HepG2 (cell line): ENCODE results near the gene SH2D2A. TPM values are rescaled to one million over a fixed set of nuclear protein-coding genes. Genes with fewer than 3 reads are reported as not detected.

ENCODE experiments used
- FLYWCH1 ChIP-seq: sonication (generic); formaldehyde crosslinking; IDR thresholded peaks from 2 replicates; pipeline ENCODE4 v1.8.1; 2023; ENCODE audit warnings: mild to moderate bottlenecking, missing genetic modification reagents
- FOXK1 ChIP-seq: sonication (generic); formaldehyde crosslinking; IDR thresholded peaks from 2 replicates; pipeline ENCODE4 v1.4.0; 2020; ENCODE audit warnings: low read depth, missing genetic modification reagents, borderline replicate concordance
- HOXA5 ChIP-seq: sonication (generic); formaldehyde crosslinking; IDR thresholded peaks from 2 replicates; pipeline ENCODE4 v1.4.0; 2020; ENCODE audit warnings: missing genetic modification reagents
- MBD4 ChIP-seq: IDR thresholded peaks from 2 replicates; pipeline ENCODE4 v1.6.1; 2012; ENCODE audit warnings: low read length, inconsistent platforms, borderline replicate concordance
- MEF2D ChIP-seq: sonication (generic); formaldehyde crosslinking; IDR thresholded peaks from 2 replicates; pipeline ENCODE4 v1.5.1; 2020; ENCODE audit warnings: mild to moderate bottlenecking, missing genetic modification reagents
- MEIS1 ChIP-seq: sonication (generic); formaldehyde crosslinking; IDR thresholded peaks from 2 replicates; pipeline ENCODE4 v1.9.0; 2021; ENCODE audit warnings: mild to moderate bottlenecking, missing genetic modification reagents, moderate library complexity, borderline replicate concordance
- PCBP1 ChIP-seq: fragments of 200-400 bp; formaldehyde crosslinking; IDR thresholded peaks from 2 replicates; pipeline ENCODE4 v1.6.1; 2017; ENCODE audit warnings: mild to moderate bottlenecking, low read depth, low read length, borderline replicate concordance
- PHF8 ChIP-seq: sonication (generic); formaldehyde crosslinking; IDR thresholded peaks from 2 replicates; pipeline ENCODE4 v1.5.0; 2020; ENCODE audit warnings: missing genetic modification reagents
- RFX1 ChIP-seq: fragments of 450-650 bp; IDR thresholded peaks from 2 replicates; pipeline ENCODE4 v1.6.1; 2017
- SNAI1 ChIP-seq: sonication (generic); formaldehyde crosslinking; IDR thresholded peaks from 2 replicates; pipeline ENCODE4 v1.5.0; 2020; ENCODE audit warnings: mild to moderate bottlenecking, missing genetic modification reagents, borderline replicate concordance
- TCF12 ChIP-seq, 2 experiments: fragments of 450-650 bp in 1 of 2; sonication (generic) in 1 of 2; formaldehyde crosslinking in 1 of 2; IDR thresholded peaks; 2 replicates each; pipeline versions ENCODE4 v1.6.1 to v1.8.0; 2017 to 2022; ENCODE audit warnings: antibody characterized with exemption in 1 of 2, mild to moderate bottlenecking in 1 of 2, missing genetic modification reagents in 1 of 2, moderate library complexity in 1 of 2
- XBP1 ChIP-seq: sonication (generic); formaldehyde crosslinking; IDR thresholded peaks from 2 replicates; pipeline ENCODE4 v1.5.0; 2020; ENCODE audit warnings: missing genetic modification reagents
- ZFP1 ChIP-seq: IDR thresholded peaks from 2 replicates; pipeline ENCODE4 v1.6.1; 2016
- ZGPAT ChIP-seq: IDR thresholded peaks from 2 replicates; pipeline ENCODE4 v1.6.1; 2016; ENCODE audit warnings: mild to moderate bottlenecking
- ZNF10 ChIP-seq: sonication (generic); formaldehyde crosslinking; IDR thresholded peaks from 2 replicates; pipeline ENCODE4 v1.4.0; 2020; ENCODE audit warnings: mild to moderate bottlenecking, low read depth, missing genetic modification reagents, borderline replicate concordance
- ZNF138 ChIP-seq: sonication (generic); formaldehyde crosslinking; IDR thresholded peaks from 2 replicates; pipeline ENCODE4 v1.5.0; 2020; ENCODE audit warnings: mild to moderate bottlenecking, low read depth, missing genetic modification reagents
- ZNF224 ChIP-seq: sonication (generic); formaldehyde crosslinking; IDR thresholded peaks from 2 replicates; pipeline ENCODE4 v1.5.0; 2020; ENCODE audit warnings: mild to moderate bottlenecking, missing genetic modification reagents
- ZNF225 ChIP-seq: sonication (generic); formaldehyde crosslinking; IDR thresholded peaks from 2 replicates; pipeline ENCODE4 v1.4.0; 2020; ENCODE audit warnings: mild to moderate bottlenecking, missing genetic modification reagents
- ZNF256 ChIP-seq: sonication (generic); formaldehyde crosslinking; conservative IDR thresholded peaks from 2 replicates; pipeline ENCODE4 v1.4.0; 2020; ENCODE audit warnings: missing genetic modification reagents
- ZNF263 ChIP-seq: sonication (generic); formaldehyde crosslinking; IDR thresholded peaks from 2 replicates; pipeline ENCODE4 v1.4.0; 2020; ENCODE audit warnings: missing genetic modification reagents
- ZNF569 ChIP-seq: sonication (generic); formaldehyde crosslinking; IDR thresholded peaks from 2 replicates; pipeline ENCODE4 v1.5.0; 2020; ENCODE audit warnings: mild to moderate bottlenecking, missing genetic modification reagents, moderate library complexity, borderline replicate concordance
- ZNF678 ChIP-seq: sonication (generic); formaldehyde crosslinking; IDR thresholded peaks from 2 replicates; pipeline ENCODE4 v1.4.0; 2020; ENCODE audit warnings: mild to moderate bottlenecking, missing genetic modification reagents
- ZNF792 ChIP-seq: IDR thresholded peaks from 2 replicates; pipeline ENCODE4 v1.6.1; 2016
- ZNF841 ChIP-seq: sonication (generic); formaldehyde crosslinking; IDR thresholded peaks from 2 replicates; pipeline ENCODE4 v1.8.1; 2023; ENCODE audit warnings: missing genetic modification reagents, borderline replicate concordance
- polyA plus RNA-seq, 8 experiments: library from polyadenylated mRNA; depleted of rRNA in 3 of 8; stranded (reverse) in 7 of 8; unstranded in 1 of 8; fragments of >200 nt; fragmentation: Illumina TruSeq in 4 of 8; extraction: Trizol in 4 of 8; gene quantifications; 2 replicates each; pipeline versions ENCODE4 v1.2.1 to v1.2.3, GENCODE V29; 2011 to 2016; ENCODE audit warnings: low read depth in 4 of 8, missing spikeins in 1 of 8, mixed read lengths in 1 of 8; ENCODE audit not compliant: insufficient read depth in 1 of 8
- total RNA-seq, 5 experiments: library from RNA; depleted of rRNA; stranded (reverse); fragments of >200 nt; fragmentation: Illumina TruSeq; extraction: Trizol; gene quantifications; 2 replicates each; pipeline ENCODE4 v1.2.3, GENCODE V29; 2016; ENCODE audit warnings: low read depth in 1 of 5
- TF ChIP-seq, protein P1 (sequence below): sonication (generic); formaldehyde crosslinking; IDR thresholded peaks from 2 replicates; pipeline ENCODE4 v1.5.0; 2020; ENCODE audit warnings: mild to moderate bottlenecking, low read depth, missing genetic modification reagents, borderline replicate concordance
- TF ChIP-seq, protein P2 (sequence below): sonication (generic); formaldehyde crosslinking; IDR thresholded peaks from 2 replicates; pipeline ENCODE4 v1.4.0; 2020; ENCODE audit warnings: mild to moderate bottlenecking, missing genetic modification reagents
- TF ChIP-seq, protein P3 (sequence below): sonication (generic); formaldehyde crosslinking; IDR thresholded peaks from 2 replicates; pipeline ENCODE4 v1.5.0; 2020; ENCODE audit warnings: missing genetic modification reagents

SH2D2A gene
- total and polyA plus RNA-seq, 2 of the 13 experiments (the other 11 are each of a cell fraction or from before 2014, with no cell fraction given) = 0.57 to 0.73 TPM

DNA sequence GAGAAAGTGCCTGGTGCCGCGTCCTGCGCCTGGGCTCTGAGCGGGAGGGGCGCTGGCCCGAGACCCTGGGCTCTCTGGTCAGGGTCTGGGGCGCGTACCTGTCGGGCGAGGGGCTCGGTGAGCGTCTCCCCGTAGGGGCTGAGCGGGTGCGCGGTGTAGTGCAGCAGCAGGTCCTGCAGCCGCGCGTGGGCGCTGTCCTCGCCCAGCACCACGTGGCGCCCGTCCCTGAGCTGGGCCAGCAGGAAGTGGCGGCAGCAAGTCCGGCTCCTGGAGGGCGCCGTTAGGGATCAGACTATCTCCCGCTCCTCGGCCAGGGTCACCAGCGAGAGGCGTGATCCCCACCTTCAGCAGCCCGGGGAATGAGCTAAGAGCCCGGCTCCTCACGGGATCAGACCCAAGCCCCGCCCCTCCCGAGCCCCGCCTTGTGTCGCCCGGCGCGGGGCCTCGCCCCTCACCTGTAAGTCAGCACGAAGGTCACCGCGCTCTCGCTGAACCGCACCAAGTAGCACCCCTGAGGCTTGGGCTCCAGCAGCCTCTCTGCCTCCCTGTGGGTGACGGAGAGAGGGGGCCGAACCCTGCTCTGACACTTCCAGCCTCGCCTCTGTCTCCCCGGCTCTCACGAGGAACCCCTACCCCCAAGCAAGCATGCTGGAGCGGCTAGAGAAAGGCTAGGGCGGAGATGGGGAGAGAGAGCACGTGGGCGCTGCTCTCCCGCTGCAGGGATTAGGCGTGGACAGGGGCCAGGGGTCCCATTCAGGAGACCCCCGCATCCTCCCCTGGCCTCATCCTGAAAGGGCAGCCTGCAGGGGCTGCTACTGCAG lies 2.7 kb downstream of the SH2D2A start (continued):
- TF ChIP-seq MEIS1 = peak; percentile 85; the same call in 1 of the 2 replicates
- no peak; the same call in 1 of the 2 replicates for TF ChIP-seq SNAI1 (CRISPR knock-in tag)
- TF ChIP-seq ZNF224 = peak; percentile 67; the same call in 1 of the 2 replicates
- TF ChIP-seq, protein P1, sequence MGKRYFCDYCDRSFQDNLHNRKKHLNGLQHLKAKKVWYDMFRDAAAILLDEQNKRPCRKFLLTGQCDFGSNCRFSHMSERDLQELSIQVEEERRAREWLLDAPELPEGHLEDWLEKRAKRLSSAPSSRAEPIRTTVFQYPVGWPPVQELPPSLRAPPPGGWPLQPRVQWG (CRISPR knock-in tag) = no peak
- no peak for TF ChIP-seq ZNF569 (CRISPR knock-in tag)
- peak; percentile 90; the same call in 1 of the 2 replicates for TF ChIP-seq HOXA5 (CRISPR knock-in tag)
- TF ChIP-seq ZNF792 (CRISPR knock-in tag) = peak; percentile 91
- no peak for TF ChIP-seq XBP1 (CRISPR knock-in tag)
- TF ChIP-seq ZNF841 = no peak
- TF ChIP-seq ZNF678 (CRISPR knock-in tag) = peak; percentile 85; the same call in 1 of the 2 replicates
- TF ChIP-seq MEF2D (CRISPR knock-in tag) = peak; percentile 75; the same call in 1 of the 2 replicates
- TF ChIP-seq, protein P2, sequence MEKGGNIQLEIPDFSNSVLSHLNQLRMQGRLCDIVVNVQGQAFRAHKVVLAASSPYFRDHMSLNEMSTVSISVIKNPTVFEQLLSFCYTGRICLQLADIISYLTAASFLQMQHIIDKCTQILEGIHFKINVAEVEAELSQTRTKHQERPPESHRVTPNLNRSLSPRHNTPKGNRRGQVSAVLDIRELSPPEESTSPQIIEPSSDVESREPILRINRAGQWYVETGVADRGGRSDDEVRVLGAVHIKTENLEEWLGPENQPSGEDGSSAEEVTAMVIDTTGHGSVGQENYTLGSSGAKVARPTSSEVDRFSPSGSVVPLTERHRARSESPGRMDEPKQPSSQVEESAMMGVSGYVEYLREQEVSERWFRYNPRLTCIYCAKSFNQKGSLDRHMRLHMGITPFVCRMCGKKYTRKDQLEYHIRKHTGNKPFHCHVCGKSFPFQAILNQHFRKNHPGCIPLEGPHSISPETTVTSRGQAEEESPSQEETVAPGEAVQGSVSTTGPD = no peak
- TF ChIP-seq TCF12 (IDR thresholded peaks at IDR 0.05) = no peak
- TF ChIP-seq TCF12 (CRISPR knock-in tag; IDR thresholded peaks at IDR 0.05) = no peak
- TF ChIP-seq RFX1 = no peak
- peak; percentile 59; the same call in 1 of the 2 replicates for TF ChIP-seq FOXK1 (CRISPR knock-in tag)
- TF ChIP-seq ZFP1 = no peak
- no peak for TF ChIP-seq ZNF138 (CRISPR knock-in tag)
- peak; percentile 69 for TF ChIP-seq PHF8 (CRISPR knock-in tag)
- TF ChIP-seq PCBP1 = no peak
- peak; percentile 84 for TF ChIP-seq ZNF263
- peak; percentile 61; the same call in 1 of the 2 replicates for TF ChIP-seq ZNF225
- peak; percentile 87 for TF ChIP-seq ZNF256 (CRISPR knock-in tag)
- no peak for TF ChIP-seq FLYWCH1 (CRISPR knock-in tag)
- no peak for TF ChIP-seq ZNF10 (CRISPR knock-in tag)
- no peak for TF ChIP-seq MBD4
- TF ChIP-seq, protein P3, sequence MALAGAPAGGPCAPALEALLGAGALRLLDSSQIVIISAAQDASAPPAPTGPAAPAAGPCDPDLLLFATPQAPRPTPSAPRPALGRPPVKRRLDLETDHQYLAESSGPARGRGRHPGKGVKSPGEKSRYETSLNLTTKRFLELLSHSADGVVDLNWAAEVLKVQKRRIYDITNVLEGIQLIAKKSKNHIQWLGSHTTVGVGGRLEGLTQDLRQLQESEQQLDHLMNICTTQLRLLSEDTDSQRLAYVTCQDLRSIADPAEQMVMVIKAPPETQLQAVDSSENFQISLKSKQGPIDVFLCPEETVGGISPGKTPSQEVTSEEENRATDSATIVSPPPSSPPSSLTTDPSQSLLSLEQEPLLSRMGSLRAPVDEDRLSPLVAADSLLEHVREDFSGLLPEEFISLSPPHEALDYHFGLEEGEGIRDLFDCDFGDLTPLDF (CRISPR knock-in tag) = 0 out of 2 replicates have a peak, but pooled peaks have one; percentile 65
- peak; percentile 90; the same call in 1 of the 2 replicates for TF ChIP-seq ZGPAT
